Activated T-helper 1 cell treated with anti-CD3 and anti-CD28 coated beads, Interleukin-12 subunit alpha, Interleukin-12 subunit beta, Interleukin-2, Interleukin-4 antibody, amounts not matched to agents 30 ng/mL and 10 ng/mL and 1 ng/mL, durations not matched to agents 14 hours and 24 hours and 36 hours (primary cell): ENCODE measurements around the gene MTFR2. TPM values are rescaled to one million over a fixed set of nuclear protein-coding genes. Genes with fewer than 3 reads are reported as not detected.

Experiments
- DNase-seq: peaks from one replicate; pipeline ENCODE4 v3.0.0; 2021; ENCODE audit warnings: low spot score
- H3K27ac Mint-ChIP-seq: one replicate; pipeline ENCODE4 v1.8.0; 2021; ENCODE audit warnings: mild to moderate bottlenecking, mixed read lengths
- H3K27me3 Mint-ChIP-seq: one replicate; pipeline ENCODE4 v1.8.0; 2022; ENCODE audit warnings: mild to moderate bottlenecking, moderate library complexity, mixed read lengths; ENCODE audit not compliant: insufficient read depth
- H3K36me3 Mint-ChIP-seq: one replicate; pipeline ENCODE4 v1.8.0; 2021; ENCODE audit warnings: low read depth, mixed read lengths
- H3K4me1 Mint-ChIP-seq: one replicate; pipeline ENCODE4 v1.8.0; 2021; ENCODE audit warnings: low read depth, mixed read lengths
- H3K4me3 Mint-ChIP-seq: one replicate; pipeline ENCODE4 v1.8.0; 2021; ENCODE audit warnings: mild to moderate bottlenecking, moderate library complexity, mixed read lengths
- H3K9me3 Mint-ChIP-seq: one replicate; pipeline ENCODE4 v1.8.0; 2021; ENCODE audit warnings: mixed read lengths
- intact Hi-C: fragments of 100-400 bp; cut with micrococcal nuclease; formaldehyde crosslinking; loops from one replicate; pipeline ENCODE4 v1.15.1; 2024
- total RNA-seq: library from RNA; stranded (reverse); gene quantifications from 2 replicates; pipeline ENCODE4 v1.2.3, GENCODE V29; 2022

The MTFR2 gene
- total RNA-seq, 1 donor from 2014 or later: 23.3 TPM

DNA sequence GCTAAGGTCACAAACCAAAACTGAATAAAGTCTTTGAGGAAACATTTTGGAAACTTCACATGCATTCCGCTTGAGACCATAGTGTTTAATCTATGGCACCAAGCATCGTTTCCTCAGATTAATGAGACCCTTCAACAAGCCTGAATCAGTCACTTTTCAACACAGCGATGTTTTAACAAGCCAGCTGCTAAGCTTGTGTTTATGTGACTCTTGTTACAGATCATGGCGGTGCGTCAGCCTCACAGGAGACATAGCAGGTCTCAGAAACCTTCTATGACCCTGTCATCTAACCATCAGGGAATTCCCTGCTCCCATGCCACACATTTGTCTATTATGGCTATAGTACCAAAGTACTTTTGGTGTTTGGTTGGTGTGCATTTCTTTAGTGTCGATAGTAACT is 57.2 kb downstream of the MTFR2 start:
- Mint-ChIP-seq H3K36me3 (peaks cover under 1% of the 10 kb centered on the region), H3K27me3 (peaks cover 4% of the 10 kb centered on the region), H3K9me3 (no peaks in the 10 kb centered on the region), H3K4me3 (no peak overlapping the region), H3K4me1 (no peaks in the 10 kb centered on the region), H3K27ac (no peak overlapping the region)
- no peak for DNase-seq
- intact Hi-C loops: no loop called here

- Mint-ChIP-seq H3K27me3 (peaks cover 4% of the 10 kb centered on the region), H3K4me1 (no peaks in the 10 kb centered on the region), H3K36me3 (peaks cover 3% of the 10 kb centered on the region), H3K4me3 (no peak overlapping the region), H3K9me3 (no peaks in the 10 kb centered on the region), H3K27ac (no peak overlapping the region)
- intact Hi-C loops: no loop called here
- DNase-seq: no peak
Observed at GRCh38 chr6:136191606-136192312, 58.4 kb downstream of the MTFR2 start.

- intact Hi-C loops: no loop called here
- Mint-ChIP-seq H3K36me3 (peaks cover 3% of the 10 kb centered on the region), H3K27me3 (peaks cover 2% of the 10 kb centered on the region), H3K4me3 (no peak overlapping the region), H3K9me3 (no peaks in the 10 kb centered on the region), H3K4me1 (no peaks in the 10 kb centered on the region), H3K27ac (no peak overlapping the region)
- DNase-seq: no peak
Observed at GRCh38 chr6:136189104-136189503, 61.0 kb downstream of the MTFR2 start.

GRCh38 chr6:136188486-136188885 is 61.6 kb downstream of the MTFR2 start:
- intact Hi-C loops: no loop called here
- peaks cover 3% of the 10 kb centered on the region for H3K36me3 Mint-ChIP-seq
- H3K27ac Mint-ChIP-seq: no peak overlapping the region
- H3K9me3 Mint-ChIP-seq: no peaks in the 10 kb centered on the region
- H3K4me1 Mint-ChIP-seq: no peaks in the 10 kb centered on the region
- no peak for DNase-seq
- peaks cover 2% of the 10 kb centered on the region for H3K27me3 Mint-ChIP-seq
- no peak overlapping the region for H3K4me3 Mint-ChIP-seq

DNA sequence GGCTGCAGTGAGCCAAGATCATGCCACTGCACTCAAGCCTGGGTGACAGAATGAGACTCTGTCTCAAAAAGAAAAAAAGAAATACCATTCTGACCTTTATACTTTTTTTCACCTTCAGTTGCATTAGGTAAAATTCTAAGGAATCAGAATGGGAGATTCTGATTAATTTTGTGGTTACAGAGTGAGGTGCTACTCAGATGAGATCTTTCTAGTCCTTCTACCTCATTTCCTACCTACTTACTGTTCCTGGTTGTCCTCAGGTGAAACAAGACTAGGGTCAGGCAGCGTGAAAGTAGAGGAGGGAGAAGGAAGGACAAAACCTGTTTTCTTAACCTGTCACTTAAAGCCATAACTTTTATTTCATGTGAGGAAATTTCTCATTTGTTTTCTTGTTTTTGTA is 63.7 kb downstream of the MTFR2 start:
- H3K4me1 Mint-ChIP-seq: no peaks in the 10 kb centered on the region
- H3K36me3 Mint-ChIP-seq: peaks cover 3% of the 10 kb centered on the region
- H3K9me3 Mint-ChIP-seq: no peaks in the 10 kb centered on the region
- no peak overlapping the region for H3K4me3 Mint-ChIP-seq
- H3K27ac Mint-ChIP-seq: no peak overlapping the region
- no peaks in the 10 kb centered on the region for H3K27me3 Mint-ChIP-seq
- intact Hi-C loops: no loop called here
- no peak for DNase-seq

GRCh38 chr6:136184738-136185137 is 65.4 kb downstream of the MTFR2 start:
- Mint-ChIP-seq H3K4me1 (no peaks in the 10 kb centered on the region), H3K27ac (no peak overlapping the region), H3K4me3 (no peak overlapping the region), H3K36me3 (peaks cover 6% of the 10 kb centered on the region), H3K27me3 (no peaks in the 10 kb centered on the region), H3K9me3 (no peaks in the 10 kb centered on the region)
- intact Hi-C loops: no loop called here
- no peak for DNase-seq

- intact Hi-C loops: no loop called here
- Mint-ChIP-seq H3K27me3 (no peaks in the 10 kb centered on the region), H3K4me3 (no peak overlapping the region), H3K27ac (no peak overlapping the region), H3K4me1 (no peaks in the 10 kb centered on the region), H3K36me3 (peaks cover 10% of the 10 kb centered on the region), H3K9me3 (no peaks in the 10 kb centered on the region)
- DNase-seq: no peak
Observed at GRCh38 chr6:136181861-136182260, 68.2 kb downstream of the MTFR2 start.

DNA sequence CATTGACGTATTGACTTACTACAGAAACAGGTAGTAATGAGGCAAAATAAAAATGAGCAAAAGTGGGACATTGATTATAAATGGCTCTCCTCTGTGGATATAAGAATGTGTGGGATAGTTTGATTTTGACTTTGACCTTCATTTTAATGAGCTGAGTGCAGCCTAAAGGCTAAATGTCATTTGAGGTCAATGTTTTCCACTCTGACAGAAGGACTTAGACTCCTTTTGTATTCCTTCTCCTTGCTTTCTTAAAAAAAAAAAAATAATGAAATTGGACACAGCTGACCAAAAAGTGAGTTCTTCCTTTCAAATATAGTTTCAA is 68.6 kb downstream of the MTFR2 start:
- no peaks in the 10 kb centered on the region for H3K27me3 Mint-ChIP-seq
- no peak overlapping the region for H3K27ac Mint-ChIP-seq
- no peaks in the 10 kb centered on the region for H3K4me1 Mint-ChIP-seq

More for the DNA sequence above, 68.6 kb downstream of the MTFR2 start:
- Mint-ChIP-seq H3K4me3 (no peak overlapping the region), H3K9me3 (no peaks in the 10 kb centered on the region), H3K36me3 (peaks cover 10% of the 10 kb centered on the region)
- DNase-seq: no peak
- intact Hi-C loops: no loop called here

Other genes with a start within 250 kb of the MTFR2 start
- 233 and 237 TPM in 2 replicates for gene BCLAF1, start 39.5 kb upstream of the MTFR2 start, total RNA-seq